ENCODE measurements around the gene ZNF627. TPM values are rescaled to one million over a fixed set of nuclear protein-coding genes. Genes with fewer than 3 reads are reported as not detected.
"Not testable (repeated sequence)": the region's sequence is repeated elsewhere in the genome, so short reads cannot be mapped to it uniquely, and the experiment has no call there.

ZNF627 gene
- total RNA-seq, 1 experiment from 2014 or later: 14.7 TPM

DNA sequence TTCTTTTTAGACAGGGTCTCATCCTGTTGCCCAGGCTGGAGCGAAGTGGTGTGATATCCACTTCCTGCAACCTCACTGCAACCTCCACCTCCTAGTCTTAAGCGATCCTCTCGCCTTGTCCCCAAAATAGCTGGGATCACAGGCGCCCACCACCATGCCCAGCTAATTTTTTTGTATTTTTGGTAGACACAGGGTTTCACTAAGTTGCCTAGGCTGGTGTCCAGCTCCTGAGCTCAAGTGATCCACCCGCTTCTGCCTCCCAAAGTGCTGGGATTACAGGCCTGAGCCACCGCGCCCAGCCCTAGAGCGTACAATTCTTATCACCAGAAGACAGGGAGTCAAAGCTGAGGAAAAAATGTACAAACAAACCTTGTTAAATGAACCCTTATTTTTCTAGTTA, 33.8 kb upstream of the ZNF627 start:
- H3K4me3 ChIP-seq: no peak overlapping the region
- H3K36me3 ChIP-seq: 0 out of 2 replicates have a peak, but pooled peaks cover 3% of the 10 kb centered on the region
- H3K4me1 ChIP-seq (replicated peaks): peaks cover 4% of the 10 kb centered on the region; the same call in 1 of the 2 replicates
- no peaks in the 10 kb centered on the region for H3K27me3 ChIP-seq (replicated peaks)
- H3K27ac ChIP-seq: no peak overlapping the region
- no peak for DNase-seq (ENCODE audit: low read depth in 1 of 2, low spot score in 2 of 2)
- no peaks in the 10 kb centered on the region for H3K9me3 ChIP-seq (replicated peaks)

DNA sequence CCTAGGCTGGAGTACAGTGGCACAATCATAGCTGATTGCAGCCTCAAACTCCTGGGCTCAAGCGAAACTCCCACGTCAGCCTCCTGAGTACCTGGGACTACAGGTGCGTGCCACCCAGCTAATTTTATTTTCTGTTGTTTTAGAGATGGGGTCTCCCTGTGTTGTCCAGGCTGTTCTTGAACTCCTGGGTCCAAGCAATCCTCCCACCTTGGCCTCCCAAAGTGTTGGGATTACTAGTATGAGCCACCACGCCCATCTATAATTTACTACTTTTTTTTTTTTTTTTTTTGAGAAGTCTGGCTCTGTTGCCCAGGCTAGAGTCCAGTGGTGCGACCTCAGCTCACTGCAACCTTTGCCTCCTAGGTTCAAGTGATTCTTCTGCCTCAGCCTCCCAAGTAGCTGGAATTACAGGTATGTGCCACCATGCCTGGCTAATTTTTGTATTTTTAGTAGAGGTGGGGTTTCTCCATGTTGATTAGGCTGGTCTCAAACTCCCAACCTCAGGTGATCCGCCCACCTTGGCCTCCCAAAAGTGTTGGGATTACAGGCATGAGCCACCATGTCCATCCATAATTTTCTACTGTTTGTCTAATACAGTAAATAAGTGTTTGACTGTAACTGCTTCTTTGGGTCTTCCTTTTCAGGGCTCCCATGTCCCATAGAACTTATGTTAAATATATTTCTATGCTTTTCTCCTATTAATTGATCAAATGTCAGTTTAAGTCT, 33.0 kb upstream of the ZNF627 start:
- not testable (repeated sequence) for H3K4me1 ChIP-seq (replicated peaks); DNase-seq (ENCODE audit: low read depth in 1 of 2, low spot score in 2 of 2); H3K27ac ChIP-seq; H3K4me3 ChIP-seq; H3K9me3 ChIP-seq (replicated peaks); H3K36me3 ChIP-seq; H3K27me3 ChIP-seq (replicated peaks)

DNA sequence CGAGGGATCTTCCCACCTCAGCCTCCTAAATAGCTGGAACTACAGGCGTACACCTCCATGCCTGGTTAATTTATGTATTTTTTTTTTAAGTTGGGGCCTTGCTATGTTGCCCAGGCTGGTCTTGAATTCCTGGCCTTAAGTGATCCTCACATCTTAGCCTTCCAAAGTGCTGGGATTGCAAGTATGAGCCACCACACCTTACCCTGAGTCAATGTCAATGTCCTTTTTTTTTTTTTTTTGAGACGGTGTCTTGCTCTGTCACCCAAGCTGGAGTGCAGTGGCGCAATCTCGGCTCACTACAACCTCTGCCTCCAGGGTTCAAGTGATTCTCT, 31.7 kb upstream of the ZNF627 start:
- H3K4me1 ChIP-seq (replicated peaks); DNase-seq (ENCODE audit: low read depth in 1 of 2, low spot score in 2 of 2); H3K9me3 ChIP-seq (replicated peaks); H3K27me3 ChIP-seq (replicated peaks); H3K4me3 ChIP-seq; H3K36me3 ChIP-seq; H3K27ac ChIP-seq: not testable (repeated sequence)

DNA sequence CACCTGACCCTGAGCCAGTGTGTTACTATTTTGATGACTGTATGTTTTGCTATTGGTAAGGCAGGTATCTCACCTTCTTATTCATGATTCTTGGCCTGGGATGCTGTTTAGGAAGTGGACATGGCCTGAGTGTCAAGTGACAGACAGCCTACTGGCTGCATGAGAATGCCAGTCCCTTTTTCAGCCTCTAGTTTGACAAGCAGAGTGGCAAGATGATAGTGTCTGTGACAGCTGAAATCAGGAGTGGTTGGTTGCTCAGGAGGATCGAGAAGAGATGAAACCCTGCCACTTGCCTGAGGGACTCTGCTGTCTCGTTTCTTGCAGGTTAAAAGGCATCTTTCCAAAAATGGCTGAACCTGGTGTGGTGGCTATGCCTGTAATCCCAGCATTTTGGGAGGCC, 31.1 kb upstream of the ZNF627 start:
- Histone ChIP-seq H3K4me1 (replicated peaks) (no peaks in the 10 kb centered on the region), H3K27ac (no peak overlapping the region), H3K36me3 (no peaks in the 10 kb centered on the region), H3K27me3 (replicated peaks) (no peaks in the 10 kb centered on the region), H3K4me3 (no peak overlapping the region), H3K9me3 (replicated peaks) (no peaks in the 10 kb centered on the region)
- DNase-seq (ENCODE audit: low read depth in 1 of 2, low spot score in 2 of 2): no peak

DNA sequence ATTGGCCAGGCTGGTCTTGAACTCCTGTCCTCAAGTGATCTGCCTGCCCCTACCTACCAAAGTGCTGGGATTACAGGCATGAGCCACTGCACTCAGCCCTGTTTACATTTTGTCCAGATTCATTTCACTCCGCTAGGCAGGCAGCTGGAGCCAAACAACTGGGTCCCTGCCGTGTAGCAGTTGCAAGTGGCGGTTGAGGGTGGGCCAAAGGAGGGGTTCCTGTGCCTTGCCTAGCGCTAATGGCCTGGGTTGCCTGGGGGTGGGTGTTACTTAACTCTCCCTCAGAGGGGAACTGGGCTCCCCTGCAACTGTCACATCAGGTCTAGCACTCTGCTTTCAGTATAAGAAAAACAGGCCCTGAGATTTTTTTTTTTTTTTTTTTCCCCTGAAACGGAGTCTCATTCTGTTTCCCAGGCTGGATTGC, 27.2 kb upstream of the ZNF627 start:
- Histone ChIP-seq H3K27me3 (replicated peaks) (no peaks in the 10 kb centered on the region), H3K9me3 (replicated peaks) (no peaks in the 10 kb centered on the region), H3K4me1 (replicated peaks) (no peaks in the 10 kb centered on the region), H3K4me3 (no peak overlapping the region), H3K36me3 (no peaks in the 10 kb centered on the region), H3K27ac (no peak overlapping the region)
- no peak for DNase-seq (ENCODE audit: low read depth in 1 of 2, low spot score in 2 of 2)

DNA sequence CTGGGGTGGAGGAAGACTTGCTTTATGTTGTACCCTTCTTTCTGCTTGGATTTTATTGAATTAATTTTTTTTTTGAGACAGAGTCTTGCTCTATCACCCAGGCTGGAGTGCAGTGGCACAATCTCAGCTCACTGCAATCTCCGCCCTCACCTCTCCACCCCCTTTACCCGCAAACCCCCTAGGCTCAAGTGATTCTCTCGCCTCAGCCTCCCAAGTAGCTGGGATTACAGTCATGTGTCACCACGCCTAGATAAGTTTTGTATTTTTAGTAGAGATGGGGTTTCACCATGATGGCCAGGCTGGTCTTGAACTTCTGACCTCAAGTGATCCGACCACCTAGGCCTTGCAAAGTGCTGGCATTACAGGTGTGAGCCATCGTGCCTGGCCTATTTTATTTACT, 23.9 kb upstream of the ZNF627 start:
- H3K4me3 ChIP-seq; H3K36me3 ChIP-seq; H3K27me3 ChIP-seq (replicated peaks); H3K9me3 ChIP-seq (replicated peaks); H3K4me1 ChIP-seq (replicated peaks); DNase-seq (ENCODE audit: low read depth in 1 of 2, low spot score in 2 of 2); H3K27ac ChIP-seq: not testable (repeated sequence)

DNA sequence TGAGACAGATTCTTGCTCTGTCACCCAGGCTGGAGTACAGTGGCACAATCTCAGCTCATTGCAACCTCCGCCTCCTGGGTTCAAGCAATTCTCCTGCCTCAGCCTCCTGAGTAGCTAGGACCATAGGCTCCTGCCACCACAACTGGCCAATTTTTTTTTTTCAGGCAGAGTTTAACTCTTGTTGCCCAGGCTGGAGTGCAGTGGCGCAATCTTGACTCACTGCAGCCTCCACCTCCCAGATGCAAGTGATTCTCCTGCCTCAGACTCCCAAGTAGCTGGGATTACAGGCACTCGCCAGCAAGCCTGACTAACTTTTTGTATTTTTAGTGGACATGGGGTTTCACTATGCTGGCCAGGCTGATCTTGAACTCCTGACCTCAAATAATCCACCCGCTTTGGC, 23.5 kb upstream of the ZNF627 start:
- not testable (repeated sequence) for H3K36me3 ChIP-seq; H3K4me3 ChIP-seq; H3K4me1 ChIP-seq (replicated peaks); H3K27ac ChIP-seq; H3K27me3 ChIP-seq (replicated peaks); DNase-seq (ENCODE audit: low read depth in 1 of 2, low spot score in 2 of 2); H3K9me3 ChIP-seq (replicated peaks)

DNA sequence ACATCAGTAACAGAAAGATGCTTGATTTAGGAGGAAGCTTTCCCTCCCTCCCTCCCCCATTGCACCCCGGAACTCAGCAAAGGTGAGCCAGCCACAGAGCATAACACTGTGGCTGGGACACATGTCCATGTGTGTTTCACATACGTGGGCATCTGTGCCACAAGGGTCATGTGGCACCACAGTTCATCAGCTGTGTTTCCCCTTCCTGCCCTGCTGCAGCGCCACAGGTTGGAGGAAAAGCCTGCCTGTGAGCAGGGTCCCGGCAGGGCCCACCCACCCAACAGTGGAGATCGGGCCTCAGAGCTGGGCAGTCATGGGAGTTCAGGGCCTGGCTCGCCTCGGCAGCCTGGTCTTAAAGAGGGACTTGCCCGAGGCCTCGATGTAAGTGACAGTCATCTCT, 22.6 kb upstream of the ZNF627 start:
- H3K36me3 ChIP-seq: no peaks in the 10 kb centered on the region
- no peaks in the 10 kb centered on the region for H3K4me1 ChIP-seq (replicated peaks)
- no peak for DNase-seq (ENCODE audit: low read depth in 1 of 2, low spot score in 2 of 2)
- H3K4me3 ChIP-seq: no peak overlapping the region
- no peaks in the 10 kb centered on the region for H3K9me3 ChIP-seq (replicated peaks)
- H3K27ac ChIP-seq: no peak overlapping the region
- H3K27me3 ChIP-seq (replicated peaks): no peaks in the 10 kb centered on the region

DNA sequence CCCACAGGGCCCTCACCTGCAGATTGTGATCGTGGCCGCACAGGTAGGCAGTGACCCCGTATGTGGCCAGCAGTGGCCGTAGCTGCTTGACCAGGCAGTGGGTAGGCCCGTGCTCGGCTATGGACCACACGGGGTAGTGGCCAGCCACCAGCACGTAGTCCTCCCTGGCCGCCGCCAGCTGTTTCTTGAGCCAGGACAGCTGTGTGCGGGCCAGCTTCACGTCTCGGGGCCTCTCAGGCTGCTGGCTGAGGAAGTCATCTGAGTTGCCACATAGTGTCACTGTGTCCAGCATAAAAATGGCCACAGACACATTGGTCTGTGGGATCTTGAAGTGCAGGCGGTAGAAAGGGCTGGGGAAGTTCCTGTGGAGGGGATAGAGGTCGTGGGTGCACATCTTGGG, 21.1 kb upstream of the ZNF627 start:
- H3K27me3 ChIP-seq (replicated peaks): no peaks in the 10 kb centered on the region
- DNase-seq (ENCODE audit: low read depth in 1 of 2, low spot score in 2 of 2): no peak
- H3K36me3 ChIP-seq: no peaks in the 10 kb centered on the region
- H3K27ac ChIP-seq: no peak overlapping the region
- no peaks in the 10 kb centered on the region for H3K9me3 ChIP-seq (replicated peaks)
- H3K4me3 ChIP-seq: no peak overlapping the region
- H3K4me1 ChIP-seq (replicated peaks): no peaks in the 10 kb centered on the region

DNA sequence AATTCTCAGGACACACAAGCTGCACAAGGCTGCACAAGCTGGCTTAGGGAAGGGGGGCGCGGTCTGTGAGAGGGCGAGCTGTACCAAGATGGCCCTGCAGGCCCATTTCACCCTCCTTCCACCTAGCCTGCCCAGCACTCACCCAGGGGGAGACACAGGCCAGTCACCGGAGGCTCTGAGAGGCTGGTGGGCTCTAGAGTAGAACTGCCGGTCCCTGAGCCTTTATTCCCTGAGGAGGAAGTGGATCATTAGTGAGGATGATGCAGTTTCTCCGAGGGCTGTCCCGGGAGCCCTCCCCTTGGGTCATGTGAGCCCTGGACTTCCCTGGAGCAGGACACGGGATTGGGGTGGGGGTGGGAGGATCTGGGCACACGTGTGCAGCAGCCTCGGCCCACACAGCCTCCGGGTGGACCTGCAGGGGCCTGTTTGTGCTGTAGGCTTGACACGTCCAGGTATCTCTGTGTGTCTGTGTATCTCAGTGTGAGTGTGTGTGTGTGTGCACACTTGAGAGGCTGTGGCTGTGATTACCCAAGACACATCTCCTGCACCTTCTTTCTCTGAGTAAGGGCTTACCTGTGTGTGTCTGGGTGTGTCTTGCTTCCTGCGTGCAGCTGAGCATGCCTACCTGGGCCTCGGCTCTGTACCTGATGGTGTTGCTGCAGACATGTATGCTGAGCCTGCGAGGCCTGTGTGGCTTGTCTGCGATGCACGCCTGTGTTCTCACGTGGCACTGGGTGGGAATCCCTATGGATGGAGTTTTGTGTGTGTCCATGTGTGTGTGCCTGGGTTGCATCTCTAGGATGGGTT, 19.6 kb upstream of the ZNF627 start, which contains the start of gene ACP5:
ACP5 (minus strand) TSS at position 195 of the 807 bp plus-strand sequence. CDS start 328 bp downstream, outside the sequence.
- Histone ChIP-seq H3K27ac (no peak within 1 kb of the TSS), H3K36me3 (no peaks in the 10 kb centered on the region), H3K9me3 (replicated peaks) (no peaks in the 10 kb centered on the region), H3K27me3 (replicated peaks) (no peaks in the 10 kb centered on the region), H3K4me3 (no peak within 1 kb of the TSS), H3K4me1 (replicated peaks) (no peaks in the 10 kb centered on the region)
- peak in 1 of 2 experiments; percentile 42 for DNase-seq (ENCODE audit: low read depth in 1 of 2, low spot score in 2 of 2)

DNA sequence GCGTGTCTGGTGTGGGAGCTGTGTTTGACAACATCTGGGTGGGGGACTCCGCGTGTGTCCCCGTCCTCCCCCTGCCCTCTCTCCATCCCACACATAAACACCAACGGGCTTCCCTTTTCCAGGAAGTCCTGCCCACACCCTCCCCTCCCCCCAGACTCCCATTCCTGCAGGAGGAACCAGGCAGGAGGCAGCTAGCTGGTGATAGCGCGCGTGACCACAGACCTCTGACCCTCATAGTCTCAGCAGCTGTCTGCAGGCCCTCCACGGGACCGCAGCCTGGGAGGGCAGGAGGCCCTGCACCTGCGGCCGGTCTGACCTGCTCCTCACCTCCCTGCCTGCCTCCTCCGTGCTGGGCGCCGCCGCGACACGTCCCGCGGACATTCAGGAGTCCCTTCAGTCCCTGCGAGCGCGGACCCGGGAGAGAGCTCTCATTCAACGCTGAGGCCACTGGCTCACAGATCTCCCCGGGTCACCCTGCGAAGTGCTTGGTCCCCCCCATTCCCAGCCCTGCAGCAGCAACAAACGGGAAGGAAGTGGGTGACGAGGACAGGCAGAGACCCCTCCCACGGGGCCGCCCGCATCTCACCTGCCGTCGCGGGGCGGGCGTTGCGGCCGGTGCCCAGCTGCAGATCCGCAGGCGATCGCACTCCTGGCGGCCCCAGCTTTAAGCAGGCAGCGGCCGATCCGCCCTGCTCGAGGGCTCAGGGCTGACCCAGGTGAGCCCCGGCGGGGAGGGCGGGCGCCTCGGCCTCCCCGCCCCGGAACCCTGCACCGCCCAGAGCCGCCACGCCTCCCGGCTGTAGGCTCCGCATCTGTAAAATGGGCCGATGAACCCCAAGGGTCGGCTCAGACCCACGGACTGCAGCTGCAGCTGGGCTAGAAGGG, 18.8 kb upstream of the ZNF627 start:
- no peaks in the 10 kb centered on the region for H3K9me3 ChIP-seq (replicated peaks)
- H3K27me3 ChIP-seq (replicated peaks): no peaks in the 10 kb centered on the region
- no peak overlapping the region for H3K27ac ChIP-seq
- peak in 1 of 2 experiments; percentile 42 for DNase-seq (ENCODE audit: low read depth in 1 of 2, low spot score in 2 of 2)
- H3K4me1 ChIP-seq (replicated peaks): no peaks in the 10 kb centered on the region
- no peaks in the 10 kb centered on the region for H3K36me3 ChIP-seq
- no peak overlapping the region for H3K4me3 ChIP-seq

DNA sequence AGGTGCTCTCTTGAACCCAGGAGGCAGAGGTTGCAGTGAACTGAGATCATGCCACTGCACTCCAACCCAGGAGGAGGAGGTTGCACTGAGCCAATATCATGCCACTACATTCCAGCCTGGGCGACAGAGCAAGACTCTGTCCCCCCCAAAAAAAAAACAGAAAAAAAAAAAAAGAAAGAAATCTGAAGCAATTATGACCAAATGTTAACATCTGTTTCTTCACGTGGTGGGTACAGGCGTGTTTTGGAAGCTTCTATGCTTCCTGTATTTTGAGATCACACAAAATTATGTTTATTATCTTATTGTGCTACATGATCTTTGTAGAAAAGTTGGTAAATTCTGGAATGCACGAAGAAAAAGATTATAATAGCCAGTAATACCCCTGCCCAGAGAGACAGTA, 17.2 kb upstream of the ZNF627 start:
- Histone ChIP-seq H3K36me3 (no peaks in the 10 kb centered on the region), H3K27ac (no peak overlapping the region), H3K27me3 (replicated peaks) (no peaks in the 10 kb centered on the region), H3K9me3 (replicated peaks) (no peaks in the 10 kb centered on the region), H3K4me3 (no peak overlapping the region), H3K4me1 (replicated peaks) (no peaks in the 10 kb centered on the region)
- DNase-seq (ENCODE audit: low read depth in 1 of 2, low spot score in 2 of 2): no peak

DNA sequence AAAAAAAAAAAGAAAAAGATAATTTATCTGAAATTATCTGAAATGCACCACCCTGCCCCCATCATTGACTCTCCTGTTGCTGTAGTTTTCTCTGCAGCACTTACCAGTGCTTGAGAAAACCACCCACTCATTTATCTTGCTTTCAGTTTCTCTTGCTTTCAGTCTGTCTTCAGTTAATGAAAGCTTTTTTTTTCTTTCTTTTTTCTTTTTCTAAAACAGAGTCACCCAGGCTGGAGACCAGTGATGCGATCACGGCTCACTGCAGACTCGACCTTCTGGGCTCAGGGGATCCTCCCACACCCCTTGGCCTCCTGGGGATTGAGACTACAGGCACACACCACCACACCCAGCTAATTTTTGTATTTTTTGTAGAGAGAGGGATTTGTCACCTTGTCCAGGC, 15.5 kb upstream of the ZNF627 start:
- Histone ChIP-seq H3K36me3 (no peaks in the 10 kb centered on the region), H3K4me1 (replicated peaks) (no peaks in the 10 kb centered on the region), H3K4me3 (no peak overlapping the region), H3K27ac (no peak overlapping the region), H3K9me3 (replicated peaks) (no peaks in the 10 kb centered on the region), H3K27me3 (replicated peaks) (no peaks in the 10 kb centered on the region)
- no peak for DNase-seq (ENCODE audit: low read depth in 1 of 2, low spot score in 2 of 2)

DNA sequence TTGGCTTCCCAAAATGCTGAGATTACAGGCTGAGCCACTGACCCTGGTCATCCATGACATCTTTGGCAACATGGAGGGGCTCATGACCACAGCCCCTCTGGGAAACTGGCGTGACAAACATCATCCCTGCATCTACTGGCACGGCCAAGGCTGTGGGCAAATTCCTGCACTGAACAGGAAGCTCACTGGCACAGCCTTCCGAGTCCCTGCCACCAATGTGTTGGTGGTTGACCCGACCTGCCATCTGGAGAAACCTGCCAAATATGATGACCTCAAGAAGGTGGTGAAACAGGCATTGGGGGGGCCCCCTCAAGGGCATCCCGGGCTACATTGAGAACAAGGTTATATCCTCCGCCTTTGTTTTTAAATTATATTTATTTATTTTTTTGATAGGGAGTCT, 11.0 kb upstream of the ZNF627 start:
- no peaks in the 10 kb centered on the region for H3K36me3 ChIP-seq
- no peak overlapping the region for H3K4me3 ChIP-seq
- DNase-seq (ENCODE audit: low read depth in 1 of 2, low spot score in 2 of 2): no peak
- H3K27me3 ChIP-seq (replicated peaks): no peaks in the 10 kb centered on the region
- no peaks in the 10 kb centered on the region for H3K9me3 ChIP-seq (replicated peaks)
- no peaks in the 10 kb centered on the region for H3K4me1 ChIP-seq (replicated peaks)
- H3K27ac ChIP-seq: no peak overlapping the region

All from SJSA1 (cell line).